GM21529 (cell line): ENCODE results near the gene SUSD1.
"Not testable (repeated sequence)": the region's sequence is repeated elsewhere in the genome, so short reads cannot be mapped to it uniquely, and the experiment has no call there.

Source experiments
- ATAC-seq: cut with Tn5 transposase; IDR thresholded peaks from one replicate; pipeline ENCODE4 v1.9.1; 2021; ENCODE audit not compliant: unreplicated experiment

The SUSD1 gene

DNA sequence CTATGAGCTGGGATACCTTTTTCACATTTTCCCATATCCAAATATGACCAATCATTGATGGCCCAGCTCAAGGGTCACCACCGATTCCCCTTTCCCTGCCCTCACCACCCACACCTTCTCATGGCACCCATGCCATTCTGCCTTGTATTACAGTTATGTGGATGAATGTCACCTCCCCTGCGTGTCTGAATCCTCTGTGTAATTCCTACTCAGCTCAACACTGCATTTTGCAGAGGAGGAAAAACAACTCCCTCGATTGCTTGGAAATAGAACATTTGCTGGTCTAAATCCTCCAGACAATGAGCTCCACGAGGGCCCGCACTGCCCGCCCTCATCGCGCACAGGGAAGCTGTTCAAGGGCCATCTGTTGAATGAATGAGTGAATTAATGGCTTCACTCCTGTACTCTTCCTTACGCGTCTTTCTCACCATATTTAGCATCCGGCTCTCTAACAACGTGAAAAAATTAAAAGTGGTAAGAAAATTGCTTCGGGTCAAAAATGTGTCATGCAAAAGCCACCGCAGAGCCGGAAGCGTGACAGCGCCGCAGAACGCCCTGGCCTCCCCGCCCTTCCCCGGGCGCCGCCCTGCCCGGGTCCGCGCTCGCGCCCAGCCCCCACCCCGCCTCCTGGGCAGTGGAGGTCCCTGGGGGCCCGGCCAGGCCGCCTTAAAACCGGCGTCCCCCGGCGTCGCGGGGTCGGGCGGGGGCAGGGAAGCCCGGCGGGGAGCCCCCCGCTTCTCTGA is 704 bp downstream of the SUSD1 start:
- ATAC-seq, result peak; percentile 87

DNA sequence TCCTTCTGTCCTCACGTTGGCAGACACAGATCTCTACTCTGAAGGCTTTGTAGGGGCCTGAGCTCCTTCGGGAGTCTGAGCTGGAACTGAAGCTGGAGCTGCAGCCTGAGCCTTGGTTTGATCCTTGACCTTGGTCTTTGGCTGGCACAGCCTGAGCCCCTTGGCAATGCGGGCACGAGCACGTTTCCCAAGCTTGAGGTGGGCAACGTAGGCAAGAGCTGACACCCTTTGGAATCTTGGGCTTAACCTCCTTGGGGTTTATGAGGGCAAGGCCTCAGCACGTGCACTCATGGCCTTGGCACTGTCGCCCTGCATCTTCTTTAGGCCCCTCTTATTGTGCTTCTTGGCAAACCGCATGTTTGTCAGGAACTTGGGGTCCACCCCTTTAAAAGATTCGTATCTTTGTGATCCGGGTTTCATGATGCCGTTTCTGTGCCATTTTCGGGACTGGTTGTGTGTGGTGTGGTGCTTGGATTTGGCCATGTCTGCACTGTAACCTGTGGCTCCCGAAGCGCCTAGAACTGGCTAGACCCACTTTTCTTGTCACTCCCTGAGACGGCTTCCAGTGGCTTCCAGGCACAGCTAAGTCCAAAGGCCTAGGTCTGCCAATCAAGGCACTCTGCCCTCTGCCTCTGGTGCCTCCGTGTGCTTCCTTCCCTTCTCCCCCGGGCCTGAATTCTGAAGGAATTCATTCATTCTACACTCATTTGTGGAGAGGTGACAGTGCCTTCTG is 1.4 kb downstream of the SUSD1 start:
- ATAC-seq, result no peak

DNA sequence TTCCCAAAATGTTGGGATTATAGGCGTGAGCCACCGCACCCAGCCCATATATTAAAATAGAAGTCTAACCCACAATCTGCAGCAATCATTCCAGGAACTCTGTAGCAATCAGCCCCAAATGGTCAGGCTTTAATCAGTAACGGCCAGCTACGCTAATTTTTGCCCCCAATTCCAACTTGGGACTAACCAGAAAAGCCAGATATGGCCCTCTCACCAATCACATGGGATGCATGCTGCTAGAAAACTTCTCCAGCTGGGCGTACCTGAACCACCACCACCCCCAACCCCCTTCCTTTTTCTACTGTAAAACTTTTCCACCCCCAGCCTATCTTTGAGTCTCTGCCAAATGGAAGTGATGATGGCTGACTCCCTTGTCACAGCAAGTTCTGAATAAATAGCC is 4.1 kb downstream of the SUSD1 start:
- ATAC-seq, result no peak

DNA sequence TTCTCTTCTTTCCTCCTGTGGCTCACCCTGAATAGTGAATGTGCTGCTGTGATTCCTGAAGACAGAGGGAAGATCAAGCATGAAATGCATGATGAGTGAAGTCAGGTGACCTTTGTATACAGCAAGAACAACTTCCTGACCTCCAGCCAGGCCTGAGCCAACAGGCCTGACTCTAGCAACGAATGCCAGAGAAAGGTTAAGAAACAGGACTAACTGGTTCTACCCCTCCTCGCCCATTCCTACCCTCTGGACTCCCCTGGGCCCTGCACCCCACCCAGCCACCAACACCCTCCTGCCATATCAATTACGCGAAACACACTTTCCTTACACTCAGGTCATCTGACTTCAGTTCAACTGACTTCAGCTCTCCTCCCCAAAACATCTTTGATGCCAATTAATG is 4.9 kb downstream of the SUSD1 start:
- no peak for ATAC-seq

DNA sequence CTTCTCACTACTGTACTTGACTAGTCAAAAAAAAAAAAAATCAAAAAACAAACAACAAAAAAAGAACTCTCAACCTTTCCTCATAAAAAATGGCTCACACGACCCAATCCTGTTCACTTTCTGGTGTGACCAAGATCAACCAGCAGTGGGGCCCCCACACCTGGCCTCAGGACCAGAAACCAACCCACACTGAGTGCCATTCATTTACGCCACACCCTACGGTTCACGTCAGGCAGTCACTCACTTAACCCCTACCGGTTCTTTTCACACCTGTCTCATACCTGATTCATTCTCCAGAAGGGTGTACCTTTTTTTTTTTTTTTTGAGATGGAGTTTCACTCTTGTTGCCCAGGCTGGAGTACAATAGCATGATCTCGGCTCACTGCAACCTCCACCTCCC is 5.7 kb downstream of the SUSD1 start:
- ATAC-seq, result no peak

DNA sequence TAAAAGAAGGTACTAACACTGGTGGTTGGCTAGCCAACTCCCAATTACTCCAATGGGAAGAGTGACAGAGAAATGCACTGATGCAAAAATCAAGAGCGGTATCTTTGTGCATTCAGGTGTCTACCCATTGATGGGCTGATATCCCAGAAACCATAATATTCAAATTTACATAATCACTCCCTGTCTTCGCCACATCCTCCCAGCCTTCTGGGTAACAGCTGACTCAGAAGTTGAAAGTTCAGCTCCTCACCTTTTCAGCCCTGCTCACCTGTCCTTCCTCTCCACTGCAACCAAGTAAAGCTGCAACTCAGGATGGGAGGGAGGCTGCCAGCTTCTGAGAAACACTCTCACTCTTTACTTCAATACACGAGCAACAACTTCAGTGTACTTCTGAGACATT is 6.9 kb downstream of the SUSD1 start:
- no peak for ATAC-seq

DNA sequence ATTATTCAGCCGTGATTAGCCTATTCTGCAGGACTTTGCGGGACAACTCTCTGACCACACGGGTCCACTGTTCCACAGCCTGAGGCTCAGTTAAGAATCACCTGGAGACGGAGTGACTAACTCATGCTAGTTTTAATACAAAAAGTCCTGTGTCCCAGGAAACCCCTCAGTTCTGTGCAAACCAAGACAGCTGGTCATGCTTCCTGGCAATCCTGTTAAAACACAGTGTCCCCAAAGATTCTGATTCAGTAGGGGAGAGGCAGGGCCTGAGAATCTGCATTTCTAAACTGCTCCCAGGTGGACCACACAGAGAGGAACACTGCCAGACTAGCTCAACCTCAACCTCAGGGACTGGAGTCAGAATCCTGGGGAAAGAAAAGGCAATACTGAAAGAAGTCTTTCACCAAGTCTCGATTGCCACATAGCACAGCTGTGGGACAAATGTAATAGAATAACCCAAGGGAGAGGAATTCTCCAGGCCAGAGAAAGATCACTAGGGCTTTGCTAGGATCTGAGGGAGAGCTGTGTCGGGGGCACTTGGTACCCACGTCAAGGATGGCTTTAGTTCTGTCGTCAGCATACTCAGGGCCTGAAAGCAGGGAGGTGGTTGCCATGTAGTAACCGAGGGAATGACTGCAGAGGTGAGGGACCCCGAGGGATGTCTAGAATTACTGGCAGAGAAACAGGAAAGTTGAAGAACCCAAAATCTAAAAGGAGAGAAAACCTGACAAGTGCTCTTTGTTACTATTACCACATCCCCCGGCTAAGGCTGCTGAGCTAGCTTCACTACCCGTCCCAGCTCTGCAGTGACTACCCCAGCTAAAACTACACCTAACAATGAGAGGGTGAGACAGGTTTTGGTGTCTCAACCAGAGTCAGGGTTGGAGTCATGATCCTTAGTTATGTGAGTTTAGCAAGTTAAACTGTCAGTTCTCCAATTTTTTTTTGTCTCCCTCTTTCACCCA is 8.6 kb downstream of the SUSD1 start:
- ATAC-seq, result no peak

DNA sequence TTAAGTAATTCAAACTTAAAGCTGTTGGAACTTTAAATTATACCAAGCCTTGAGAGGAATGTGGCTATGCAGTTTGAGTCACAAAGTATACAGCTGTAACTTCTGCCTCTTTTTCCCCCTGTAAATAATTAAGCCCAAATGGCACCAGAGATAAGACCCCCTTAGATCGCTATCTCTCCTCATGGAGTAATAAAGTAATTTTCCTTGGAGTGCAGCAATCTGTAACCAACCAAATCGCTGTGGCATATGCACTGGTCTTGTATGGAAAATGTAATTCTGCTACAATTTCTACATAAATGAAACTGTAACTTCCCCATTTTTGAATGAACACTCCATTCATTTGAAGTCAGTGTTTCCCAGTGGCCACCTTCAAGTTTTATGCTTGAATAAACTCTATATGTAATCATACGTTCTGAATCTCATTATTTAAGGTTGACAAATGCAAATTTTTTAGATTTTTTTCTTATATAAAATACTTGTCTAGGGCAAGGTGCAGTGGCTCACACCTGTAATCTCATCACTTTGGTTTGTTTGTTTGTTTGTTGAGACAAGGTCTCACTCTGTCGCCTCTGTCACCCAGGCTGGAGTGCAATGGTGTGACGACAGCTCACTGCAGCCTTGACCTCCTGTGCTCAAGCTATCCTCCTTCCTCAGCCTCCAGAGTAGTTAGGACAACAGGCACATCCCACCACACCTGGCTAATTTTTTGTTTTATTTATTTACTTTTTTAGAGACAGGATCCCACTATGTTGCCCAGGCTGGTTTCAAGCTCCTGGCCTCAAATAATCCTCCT is 12.3 kb downstream of the SUSD1 start:
- no peak for ATAC-seq

DNA sequence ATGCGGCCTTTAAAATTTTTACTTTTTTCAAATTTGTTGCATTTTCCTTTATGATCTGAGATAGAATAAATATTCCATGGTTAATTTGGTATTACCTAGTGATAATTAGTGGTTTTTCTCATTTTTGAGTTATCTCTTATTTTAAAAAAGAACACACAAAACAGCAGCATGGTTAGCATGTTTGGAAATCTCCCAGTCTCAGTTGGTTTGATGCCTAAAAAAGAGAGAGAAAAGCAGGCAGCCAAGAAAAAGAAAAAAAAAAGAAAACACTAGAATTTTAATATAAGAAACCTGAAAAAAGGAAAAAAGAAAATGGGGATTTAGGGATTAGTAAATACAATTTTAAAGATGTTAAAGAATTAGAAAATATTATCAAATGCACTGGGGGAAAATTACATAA is 15.3 kb downstream of the SUSD1 start:
- no peak for ATAC-seq

DNA sequence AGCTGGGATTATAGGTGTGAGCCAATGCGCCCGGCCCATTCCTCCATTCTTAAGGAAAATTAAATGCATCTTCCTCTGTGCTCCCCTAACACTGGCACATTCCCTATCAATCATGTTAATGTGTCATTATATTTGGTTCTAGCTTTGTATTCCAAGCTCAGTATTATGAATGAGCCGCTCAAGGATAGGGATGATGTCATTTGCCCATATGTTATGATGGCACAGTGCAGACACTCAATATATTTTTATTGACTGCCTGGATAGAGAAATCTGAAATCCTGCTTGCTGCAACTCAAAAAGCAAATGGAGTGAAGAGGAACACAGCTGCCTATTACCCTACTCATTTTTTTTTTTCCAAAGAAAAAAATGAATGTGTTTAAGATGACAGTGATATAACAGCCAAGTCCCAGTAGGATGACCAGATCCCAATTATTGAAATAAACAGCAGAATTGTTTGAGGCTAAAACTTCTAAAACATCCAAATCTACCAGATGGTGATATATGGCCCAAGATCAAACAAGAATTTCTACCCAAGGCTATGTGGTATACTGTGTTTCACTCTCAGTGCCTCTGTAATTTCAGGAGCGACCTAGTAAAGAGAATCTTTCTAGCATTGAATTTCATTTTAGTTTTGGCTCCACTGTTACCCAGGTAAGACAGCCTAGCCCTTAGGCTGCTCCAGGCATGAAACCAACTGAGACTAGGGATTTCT is 16.3 kb downstream of the SUSD1 start:
- ATAC-seq, result no peak

DNA sequence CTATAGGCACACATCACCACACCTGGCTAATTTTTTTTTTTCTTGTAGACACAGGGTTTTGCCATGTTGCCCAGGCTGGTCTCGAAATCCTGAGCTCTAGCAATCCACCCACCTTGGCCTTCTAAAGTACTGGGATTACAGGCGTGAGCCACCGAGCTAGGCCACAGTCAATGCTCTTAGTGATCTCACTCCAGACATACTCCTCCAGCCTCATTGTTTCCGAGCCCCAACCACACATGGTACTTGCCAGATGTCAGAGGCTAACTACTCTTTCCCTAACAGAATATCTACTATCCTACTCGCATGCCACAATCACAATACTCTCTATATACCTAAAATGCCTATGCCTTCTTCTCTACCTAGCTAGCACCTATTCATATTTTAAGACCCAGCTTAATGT is 17.1 kb downstream of the SUSD1 start:
- no peak for ATAC-seq

DNA sequence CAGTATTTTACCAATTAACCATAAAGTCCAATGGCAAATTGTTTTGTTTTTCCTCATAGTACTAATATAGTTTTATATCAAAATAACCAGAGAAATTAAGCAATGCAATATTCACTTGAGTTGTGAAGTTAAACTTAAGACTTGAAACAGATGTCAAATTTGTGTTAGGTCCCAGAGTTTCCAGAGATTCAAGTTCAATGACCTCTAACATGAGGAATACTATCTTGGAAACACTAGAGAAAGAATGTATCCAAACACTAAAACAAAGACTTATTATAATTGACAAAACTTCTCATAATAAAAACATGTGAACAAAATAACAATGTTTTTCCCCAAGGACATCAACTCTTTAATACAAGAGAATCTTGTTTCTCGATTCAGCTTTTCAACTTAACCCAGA is 18.0 kb downstream of the SUSD1 start:
- no peak for ATAC-seq

DNA sequence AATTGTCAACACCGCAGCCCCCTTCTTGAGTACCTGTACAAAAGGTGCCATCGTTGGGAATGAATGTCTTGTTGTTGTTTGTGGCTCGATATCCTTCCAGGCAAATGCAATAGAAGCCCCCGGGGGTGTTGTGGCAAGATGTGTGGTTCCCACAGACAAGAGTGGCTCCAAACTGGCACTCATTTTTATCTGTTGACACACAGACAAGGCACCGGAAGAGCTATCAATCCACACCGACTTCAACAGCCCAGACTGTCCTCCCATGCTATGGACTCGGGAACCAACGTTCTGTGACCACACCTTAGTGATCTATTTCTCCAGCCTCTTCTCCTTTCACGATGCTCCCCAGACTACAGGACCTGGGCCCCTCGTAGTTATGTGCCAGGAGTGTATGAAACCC is 25.9 kb downstream of the SUSD1 start:
- no peak for ATAC-seq

DNA sequence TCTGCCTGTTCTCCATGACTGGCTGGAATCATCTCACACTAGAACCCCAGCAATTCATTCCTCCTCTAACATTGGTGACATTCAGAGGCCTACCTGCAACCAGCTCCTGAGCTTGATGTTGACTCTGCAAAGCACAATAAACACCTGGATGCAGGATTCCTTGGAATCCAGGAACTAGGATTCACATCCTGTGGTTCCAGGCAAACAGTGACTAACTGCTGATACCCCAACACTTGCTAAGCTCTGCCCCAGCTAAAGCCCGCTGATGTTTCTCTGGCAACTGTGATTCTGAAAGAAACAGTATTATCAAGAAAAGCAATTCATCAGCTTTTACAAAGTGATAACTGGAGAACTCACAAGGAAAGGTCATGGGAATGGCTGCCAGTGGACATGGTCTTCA is 29.2 kb downstream of the SUSD1 start:
- ATAC-seq, result no peak

DNA sequence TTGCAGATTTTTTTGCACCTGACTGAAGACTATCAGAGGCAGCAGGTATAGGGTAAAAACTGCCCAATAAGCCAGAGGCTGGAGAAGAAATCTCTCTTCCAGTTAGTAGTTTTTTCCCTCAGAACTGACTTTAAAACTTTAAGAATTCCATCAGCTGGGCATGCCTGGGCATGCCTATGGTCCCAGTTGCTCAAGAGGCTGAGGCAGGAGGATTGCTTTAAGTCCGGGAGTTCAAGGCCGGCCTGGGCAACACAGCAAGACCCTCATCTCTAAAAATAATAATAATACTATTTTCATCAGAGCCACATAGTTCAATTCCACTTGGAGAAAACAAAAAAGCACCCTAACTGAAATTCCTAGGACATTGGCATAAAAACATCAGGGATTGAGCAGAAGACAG is 30.3 kb downstream of the SUSD1 start:
- ATAC-seq, result no peak

DNA sequence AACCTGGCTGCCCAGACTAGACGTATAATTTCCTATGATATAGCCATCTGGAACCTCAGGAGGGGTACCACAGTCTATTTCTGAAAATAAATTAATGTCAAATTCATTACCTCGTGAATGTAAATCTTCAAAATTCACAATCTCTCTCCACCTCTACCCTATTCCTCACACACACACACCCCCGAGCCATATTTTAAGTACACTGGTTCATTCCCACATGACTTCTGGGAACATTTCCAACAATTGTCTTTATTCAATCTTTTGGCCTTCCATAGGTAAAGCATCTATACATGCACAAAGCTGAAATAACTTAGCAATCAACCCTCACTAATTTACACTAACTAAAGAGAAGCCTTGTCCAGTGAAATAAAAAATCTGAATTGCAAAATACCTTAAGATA is 32.7 kb downstream of the SUSD1 start:
- ATAC-seq, result no peak

DNA sequence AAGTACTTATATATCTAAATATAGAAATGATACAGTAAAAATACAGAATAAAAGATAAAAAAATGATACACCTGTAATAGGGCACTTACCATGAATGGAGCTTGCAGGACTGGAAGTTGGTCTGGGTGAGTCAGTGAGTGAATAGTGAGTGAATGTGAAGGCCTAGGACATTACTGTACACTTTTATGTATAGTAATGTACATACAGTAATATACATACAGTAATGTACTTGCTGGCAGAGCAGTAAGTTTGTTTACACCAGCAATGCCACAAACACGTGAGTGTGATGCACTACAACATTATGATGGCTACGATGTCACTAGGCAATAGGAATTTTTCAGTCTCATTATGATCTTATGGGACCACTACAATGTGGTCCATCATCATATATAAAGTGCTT is 34.2 kb downstream of the SUSD1 start:
- peak; percentile 25 for ATAC-seq

DNA sequence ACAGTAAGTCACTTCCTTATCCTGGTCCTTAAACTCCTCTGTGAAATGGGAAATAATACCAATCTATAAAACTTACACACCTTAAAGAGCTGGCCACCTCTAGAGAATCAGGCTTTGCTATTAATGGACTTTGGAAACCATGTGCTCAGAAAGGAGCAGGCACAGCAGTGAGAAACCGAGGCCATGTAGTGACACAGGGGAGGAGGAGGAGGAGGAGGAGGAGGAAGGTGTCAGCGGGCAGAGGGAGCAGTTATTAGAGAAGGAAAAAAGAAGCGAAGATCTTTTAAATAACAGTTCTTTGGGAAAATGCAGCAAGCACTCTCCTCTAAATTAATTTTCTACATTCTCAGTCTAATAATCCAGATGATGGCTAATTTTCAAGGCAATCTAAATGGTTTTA is 38.0 kb downstream of the SUSD1 start:
- ATAC-seq, result no peak

DNA sequence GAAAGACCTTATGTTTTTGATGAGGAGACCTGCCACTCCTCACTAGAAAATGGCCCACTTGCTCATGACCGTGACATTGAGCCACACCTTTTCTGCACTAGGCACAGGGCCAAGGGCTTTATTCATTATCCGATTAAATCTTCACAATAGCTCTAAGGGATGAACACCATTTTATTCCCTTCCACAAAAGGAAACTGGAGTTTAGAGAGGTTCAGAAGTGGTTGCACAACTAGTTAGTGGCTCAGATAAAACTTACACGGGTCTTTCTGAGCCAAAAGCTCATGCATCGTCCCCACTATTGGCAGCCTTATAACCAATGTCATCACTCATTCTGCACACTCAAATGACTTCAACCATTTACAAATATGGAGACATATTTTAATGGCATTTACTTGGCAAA is 39.4 kb downstream of the SUSD1 start:
- ATAC-seq, result no peak

DNA sequence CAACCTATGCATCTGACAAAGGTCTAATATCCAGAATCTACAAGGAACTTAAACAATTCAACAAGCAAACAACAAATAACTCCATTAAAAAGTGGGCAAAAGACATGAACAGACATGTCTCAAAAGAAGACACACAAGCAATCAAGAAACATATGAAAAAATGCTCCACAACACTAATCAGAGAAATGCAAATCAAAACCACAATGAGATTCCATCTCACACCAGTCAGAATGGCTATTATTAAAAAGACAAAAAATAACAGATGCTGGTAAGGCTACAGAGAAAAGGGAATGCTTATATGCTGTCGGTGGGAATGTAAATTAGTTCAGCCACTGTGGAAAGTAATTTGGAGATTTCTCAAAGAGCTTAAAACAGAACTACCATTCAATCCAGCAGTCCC is 41.3 kb downstream of the SUSD1 start:
- ATAC-seq, result not testable (repeated sequence)
